Measurements from ENCODE around the gene LRRC8E. TPM values are rescaled to one million over a fixed set of nuclear protein-coding genes. Genes with fewer than 3 reads are reported as not detected.
"Not testable (repeated sequence)": the region's sequence is repeated elsewhere in the genome, so short reads cannot be mapped to it uniquely, and the experiment has no call there.

Gene LRRC8E
- total RNA-seq, 1 experiment from 2014 or later, result 15.2 TPM

- no peak for DNase-seq (ENCODE audit: low read depth)
Observed at GRCh38 chr19:7855426-7856108, 32.7 kb upstream of the LRRC8E start.

- no peak for DNase-seq (ENCODE audit: low read depth)
Observed at GRCh38 chr19:7856109-7856591, 32.2 kb upstream of the LRRC8E start.

GRCh38 chr19:7856679-7857663 is 31.3 kb upstream of the LRRC8E start:
- no peak for DNase-seq (ENCODE audit: low read depth)

- no peak for DNase-seq (ENCODE audit: low read depth)
Observed at GRCh38 chr19:7857727-7858108, 30.6 kb upstream of the LRRC8E start.

- DNase-seq (ENCODE audit: low read depth), result no peak
Observed at GRCh38 chr19:7858109-7858770, 30.1 kb upstream of the LRRC8E start.

GRCh38 chr19:7859087-7859486 is 29.2 kb upstream of the LRRC8E start:
- DNase-seq (ENCODE audit: low read depth), result not testable (repeated sequence)

GRCh38 chr19:7859831-7860713 is 28.2 kb upstream of the LRRC8E start:
- DNase-seq (ENCODE audit: low read depth), result no peak

GRCh38 chr19:7860714-7861618 is 27.3 kb upstream of the LRRC8E start:
- no peak for DNase-seq (ENCODE audit: low read depth)

- no peak for DNase-seq (ENCODE audit: low read depth)
Observed at GRCh38 chr19:7861619-7862412, 26.5 kb upstream of the LRRC8E start.

GRCh38 chr19:7862413-7862951 is 25.8 kb upstream of the LRRC8E start:
- no peak for DNase-seq (ENCODE audit: low read depth)

- no peak for DNase-seq (ENCODE audit: low read depth)
Observed at GRCh38 chr19:7863157-7863970, 24.9 kb upstream of the LRRC8E start.

- DNase-seq (ENCODE audit: low read depth), result no peak
Observed at GRCh38 chr19:7863971-7864689, 24.2 kb upstream of the LRRC8E start.

GRCh38 chr19:7864690-7865074 is 23.6 kb upstream of the LRRC8E start:
- no peak for DNase-seq (ENCODE audit: low read depth)

GRCh38 chr19:7865262-7865911 is 22.9 kb upstream of the LRRC8E start:
- DNase-seq (ENCODE audit: low read depth), result no peak

GRCh38 chr19:7866399-7867091 is 21.8 kb upstream of the LRRC8E start:
- no peak for DNase-seq (ENCODE audit: low read depth)

- no peak for DNase-seq (ENCODE audit: low read depth)
Observed at GRCh38 chr19:7867092-7867844, 21.0 kb upstream of the LRRC8E start.
